DMS79 treated with DMSO at 0.1 percent for 48 hours (cell line): ENCODE data around the gene AKAP6.
"Not testable (repeated sequence)": the region's sequence is repeated elsewhere in the genome, so short reads cannot be mapped to it uniquely, and the experiment has no call there.

Experiments used
- DNase-seq: peaks from one replicate; lab custom pipeline; 2025; lab: John Stamatoyannopoulos, UW

The AKAP6 gene

DNA sequence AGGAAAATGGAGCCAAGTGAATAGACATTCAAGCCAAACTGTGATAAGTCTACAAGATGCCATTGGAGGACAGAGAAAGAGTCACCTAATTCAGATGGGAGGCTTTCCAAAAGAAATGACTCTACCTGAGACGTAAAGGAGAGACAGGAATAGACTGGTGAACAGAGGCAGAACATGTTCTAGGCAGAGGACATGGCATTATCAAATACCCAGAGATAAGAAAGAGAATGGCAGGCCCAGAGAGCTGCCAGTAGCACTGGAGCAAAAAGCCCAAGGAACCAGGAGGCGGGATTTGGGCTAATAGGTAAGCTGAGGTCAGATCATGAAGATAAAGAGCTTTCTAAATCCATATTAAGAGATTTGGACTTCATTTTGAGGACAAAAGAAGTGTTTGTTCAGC, 207.1 kb downstream of the AKAP6 start:
- no peak for DNase-seq

DNA sequence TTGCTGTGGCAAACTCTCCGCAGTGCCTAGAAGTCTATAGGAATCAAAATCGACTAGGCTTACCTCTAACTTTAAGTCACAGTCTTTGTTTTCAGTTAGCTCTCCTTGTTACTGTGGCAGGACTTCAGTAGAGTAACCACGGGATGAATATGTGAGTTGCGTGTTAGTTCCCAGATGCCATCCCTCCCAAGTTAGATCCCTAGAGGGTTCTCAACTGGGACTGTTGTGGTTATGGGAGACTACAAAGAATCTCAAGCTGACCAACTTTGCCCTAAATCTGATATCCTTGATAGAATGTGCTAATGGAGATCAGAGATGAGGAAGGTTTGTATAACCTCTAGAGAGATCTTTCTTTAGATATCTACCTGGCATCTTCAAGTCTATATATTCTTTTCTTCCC, 208.1 kb downstream of the AKAP6 start:
- DNase-seq: no peak

DNA sequence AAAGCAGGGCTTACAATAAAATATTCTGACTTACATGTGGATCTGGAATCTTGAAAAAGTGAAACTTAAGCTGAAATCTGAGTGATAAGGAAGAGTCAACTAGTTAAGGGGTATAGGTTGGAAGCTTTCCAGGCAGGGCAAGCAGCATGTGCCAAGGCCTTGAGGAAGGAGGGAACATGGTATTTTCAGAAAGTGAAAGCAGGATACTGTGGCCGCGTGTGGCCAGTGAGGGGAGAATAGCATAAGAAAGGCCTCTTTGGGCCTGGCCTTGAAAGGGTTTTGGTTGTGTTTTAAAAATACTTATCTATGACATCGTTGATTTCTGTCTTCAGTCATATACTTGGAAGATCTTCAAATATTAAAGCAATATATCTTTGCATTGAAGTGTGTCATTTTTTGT, 213.4 kb downstream of the AKAP6 start:
- no peak for DNase-seq

DNA sequence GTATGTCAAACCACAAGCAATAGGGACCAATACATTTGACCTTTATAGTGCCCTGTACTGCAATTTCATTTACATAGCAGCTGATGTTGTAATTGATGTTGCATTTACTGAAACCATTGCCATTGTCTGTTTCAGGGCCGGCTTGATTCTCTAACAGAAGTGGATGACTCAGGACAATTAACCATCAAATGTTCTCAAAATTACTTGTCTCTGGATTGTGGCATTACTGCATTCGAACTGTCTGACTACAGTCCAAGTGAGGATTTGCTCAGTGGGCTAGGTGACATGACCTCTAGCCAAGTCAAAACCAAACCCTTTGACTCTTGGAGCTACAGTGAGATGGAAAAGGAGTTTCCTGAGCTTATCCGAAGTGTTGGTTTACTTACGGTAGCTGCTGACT, 216.0 kb downstream of the AKAP6 start:
- DNase-seq: no peak

DNA sequence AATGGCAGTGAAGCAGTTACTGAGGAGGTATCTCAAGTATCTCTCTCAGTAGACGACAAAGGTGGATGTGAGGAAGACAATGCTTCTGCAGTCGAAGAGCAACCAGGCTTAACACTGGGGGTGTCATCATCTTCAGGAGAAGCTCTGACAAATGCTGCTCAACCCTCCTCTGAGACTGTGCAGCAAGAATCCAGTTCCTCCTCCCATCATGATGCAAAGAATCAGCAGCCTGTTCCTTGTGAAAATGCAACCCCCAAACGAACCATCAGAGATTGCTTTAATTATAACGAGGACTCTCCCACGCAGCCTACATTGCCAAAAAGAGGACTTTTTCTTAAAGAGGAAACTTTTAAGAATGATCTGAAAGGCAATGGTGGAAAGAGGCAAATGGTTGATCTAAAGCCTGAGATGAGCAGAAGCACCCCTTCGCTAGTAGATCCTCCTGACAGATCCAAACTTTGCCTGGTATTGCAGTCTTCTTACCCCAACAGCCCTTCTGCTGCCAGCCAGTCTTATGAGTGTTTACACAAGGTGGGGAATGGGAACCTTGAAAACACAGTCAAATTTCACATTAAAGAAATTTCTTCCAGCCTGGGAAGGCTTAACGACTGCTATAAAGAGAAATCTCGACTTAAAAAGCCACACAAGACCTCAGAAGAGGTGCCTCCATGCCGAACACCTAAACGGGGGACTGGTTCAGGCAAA, 216.6 kb downstream of the AKAP6 start:
- no peak for DNase-seq

DNA sequence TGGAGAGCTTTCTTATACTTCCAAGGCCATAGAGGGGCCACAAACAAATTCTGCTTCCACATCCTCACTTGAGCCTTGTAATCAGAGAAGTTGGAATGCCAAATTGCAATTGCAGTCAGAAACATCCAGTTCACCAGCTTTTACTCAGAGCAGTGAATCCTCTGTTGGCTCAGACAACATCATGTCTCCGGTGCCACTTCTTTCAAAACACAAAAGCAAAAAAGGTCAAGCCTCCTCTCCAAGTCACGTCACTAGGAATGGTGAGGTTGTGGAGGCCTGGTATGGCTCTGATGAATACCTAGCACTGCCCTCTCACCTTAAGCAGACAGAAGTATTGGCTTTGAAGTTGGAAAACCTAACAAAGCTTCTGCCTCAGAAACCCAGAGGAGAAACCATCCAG, 217.1 kb downstream of the AKAP6 start:
- no peak for DNase-seq

DNA sequence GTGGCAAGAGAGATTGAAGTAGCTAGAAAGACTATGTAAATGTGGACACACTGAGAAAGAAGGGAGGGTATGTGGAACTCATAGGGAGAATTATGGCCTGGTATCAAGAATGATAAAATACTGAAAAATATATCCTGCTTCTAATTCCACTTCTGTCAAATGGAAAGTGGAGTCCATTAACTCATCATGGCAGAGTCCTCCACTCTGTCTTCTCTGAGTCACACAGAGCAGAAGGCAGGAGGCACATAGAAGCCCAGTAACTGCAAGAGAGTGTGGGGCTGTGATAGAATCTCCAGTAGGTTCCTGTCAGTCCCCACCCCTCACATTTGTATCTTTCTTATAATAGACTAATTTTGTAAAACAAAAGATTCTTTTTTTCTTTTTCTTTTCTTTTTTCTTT, 223.7 kb downstream of the AKAP6 start:
- no peak for DNase-seq

DNA sequence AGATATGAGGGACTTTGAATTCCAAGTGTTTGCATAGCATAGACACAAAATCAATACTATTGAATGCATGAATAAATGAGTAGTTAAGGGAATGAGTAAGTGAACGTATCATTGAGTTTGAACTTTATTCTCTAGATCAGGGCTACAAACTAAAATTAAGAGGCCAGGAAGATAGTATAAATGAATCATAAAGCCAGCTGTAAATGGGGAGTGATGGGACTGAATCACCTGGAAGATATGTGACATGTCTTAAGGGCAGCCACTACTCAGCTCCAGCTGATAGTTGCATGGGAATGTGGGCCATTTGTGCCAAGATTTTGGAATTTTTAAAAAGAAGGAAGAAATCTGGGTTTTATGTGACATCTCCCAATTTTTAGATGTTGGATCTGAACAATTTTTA, 229.9 kb downstream of the AKAP6 start:
- DNase-seq: no peak

DNA sequence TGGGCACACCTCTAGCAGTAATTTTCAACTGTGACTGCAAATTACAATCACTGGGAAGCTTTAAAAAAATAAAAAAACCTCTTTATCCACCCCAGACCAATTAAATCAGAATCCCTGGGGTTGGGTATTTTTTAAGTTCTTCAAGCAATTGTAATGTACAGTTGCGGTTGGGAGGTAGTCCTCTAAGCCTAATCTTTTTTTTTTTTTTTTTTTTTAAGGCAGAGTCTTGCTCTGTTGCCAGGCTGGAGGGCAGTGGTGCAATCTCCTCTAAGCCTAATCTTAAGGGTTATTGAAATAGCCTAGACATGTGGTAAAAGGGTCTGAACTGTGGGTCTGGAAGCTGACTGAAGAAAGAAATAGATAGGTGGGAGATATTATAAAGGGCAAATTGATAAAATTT, 230.5 kb downstream of the AKAP6 start:
- no peak for DNase-seq

DNA sequence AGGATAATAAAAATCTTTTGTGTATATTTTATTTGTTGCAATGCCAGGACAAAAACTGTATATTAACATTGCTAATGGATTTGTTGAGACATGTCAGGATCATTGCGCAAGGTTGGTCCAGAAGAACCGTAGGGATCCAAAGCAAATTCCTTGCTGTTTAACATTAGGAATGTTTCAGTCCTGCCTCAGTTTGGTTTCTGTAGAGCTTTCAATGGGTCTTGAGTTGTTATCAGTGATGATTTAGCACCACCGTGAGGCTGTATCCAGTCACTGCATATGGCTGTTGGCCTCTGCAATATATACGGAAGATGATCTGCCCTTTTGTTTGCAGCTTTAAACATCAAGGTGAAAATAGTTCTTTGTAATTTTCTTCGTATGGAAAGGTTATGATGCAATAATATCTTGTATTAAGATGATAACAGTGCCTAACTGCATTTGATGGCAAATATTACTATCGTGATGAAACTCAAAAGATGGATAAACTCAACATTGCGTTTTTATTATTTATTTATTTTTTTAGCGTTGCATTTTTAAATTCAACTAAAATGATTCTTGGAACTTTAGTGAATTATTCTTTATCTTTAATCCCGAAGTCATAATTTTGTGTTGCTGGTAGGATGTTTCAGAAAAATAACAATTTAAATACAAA, 231.2 kb downstream of the AKAP6 start:
- DNase-seq: peak; percentile 80

DNA sequence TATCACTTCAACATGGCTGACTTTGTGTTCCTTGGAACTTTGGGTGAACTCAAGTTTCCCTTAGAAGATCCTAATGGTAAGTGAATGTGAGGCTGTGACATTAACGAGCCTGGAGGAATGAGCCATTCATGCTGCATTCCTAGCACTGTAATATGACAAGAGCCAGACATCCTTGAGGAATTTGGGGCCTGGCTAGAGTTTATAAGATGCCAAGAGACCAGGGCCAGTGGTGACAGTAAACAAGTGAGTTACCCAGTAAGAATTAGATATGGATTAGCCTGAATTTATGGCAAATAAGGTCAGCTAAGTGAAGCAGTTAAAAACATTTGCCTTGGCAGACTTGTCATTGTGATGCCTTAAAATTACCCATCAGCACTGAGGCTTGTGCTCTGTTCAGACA, 232.4 kb downstream of the AKAP6 start:
- no peak for DNase-seq

DNA sequence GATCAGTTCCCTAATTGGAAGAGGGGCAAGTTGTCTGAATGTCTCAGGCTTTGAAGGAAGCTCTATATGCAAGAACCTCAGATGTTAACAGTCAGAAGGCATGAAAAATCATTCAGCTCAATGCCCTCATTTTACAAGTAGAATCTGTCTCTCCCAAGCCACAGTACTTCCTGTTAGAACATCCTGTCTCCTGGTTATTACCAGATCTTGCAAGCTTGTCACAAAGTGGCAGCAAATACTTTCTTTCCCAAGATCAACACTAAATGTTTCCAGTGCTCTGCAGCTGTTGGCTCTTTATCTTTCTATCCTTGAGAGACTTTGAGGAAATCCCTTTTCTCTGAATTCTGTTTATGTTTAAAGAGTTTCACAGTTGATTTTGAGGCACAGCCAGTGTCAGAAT, 235.5 kb downstream of the AKAP6 start:
- no peak for DNase-seq

DNA sequence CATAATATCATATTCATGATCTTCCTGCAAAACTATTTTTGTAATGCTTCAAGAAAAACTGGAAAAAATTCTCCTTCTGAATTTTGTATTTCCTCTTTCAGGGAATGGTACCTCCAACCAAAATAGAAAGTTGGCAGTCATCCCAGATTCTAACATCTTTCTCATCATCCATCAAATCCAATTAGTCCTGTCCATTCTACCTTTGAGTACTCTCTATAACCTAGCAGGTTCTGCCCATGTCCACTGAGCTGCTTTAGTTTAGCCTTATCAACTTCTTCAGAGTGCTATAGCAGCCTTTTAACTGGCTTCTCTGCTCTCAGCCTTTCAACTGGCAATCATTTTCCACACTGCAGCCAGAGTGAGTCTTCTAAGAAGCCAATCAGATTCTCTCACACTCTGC, 236.2 kb downstream of the AKAP6 start:
- DNase-seq: no peak

DNA sequence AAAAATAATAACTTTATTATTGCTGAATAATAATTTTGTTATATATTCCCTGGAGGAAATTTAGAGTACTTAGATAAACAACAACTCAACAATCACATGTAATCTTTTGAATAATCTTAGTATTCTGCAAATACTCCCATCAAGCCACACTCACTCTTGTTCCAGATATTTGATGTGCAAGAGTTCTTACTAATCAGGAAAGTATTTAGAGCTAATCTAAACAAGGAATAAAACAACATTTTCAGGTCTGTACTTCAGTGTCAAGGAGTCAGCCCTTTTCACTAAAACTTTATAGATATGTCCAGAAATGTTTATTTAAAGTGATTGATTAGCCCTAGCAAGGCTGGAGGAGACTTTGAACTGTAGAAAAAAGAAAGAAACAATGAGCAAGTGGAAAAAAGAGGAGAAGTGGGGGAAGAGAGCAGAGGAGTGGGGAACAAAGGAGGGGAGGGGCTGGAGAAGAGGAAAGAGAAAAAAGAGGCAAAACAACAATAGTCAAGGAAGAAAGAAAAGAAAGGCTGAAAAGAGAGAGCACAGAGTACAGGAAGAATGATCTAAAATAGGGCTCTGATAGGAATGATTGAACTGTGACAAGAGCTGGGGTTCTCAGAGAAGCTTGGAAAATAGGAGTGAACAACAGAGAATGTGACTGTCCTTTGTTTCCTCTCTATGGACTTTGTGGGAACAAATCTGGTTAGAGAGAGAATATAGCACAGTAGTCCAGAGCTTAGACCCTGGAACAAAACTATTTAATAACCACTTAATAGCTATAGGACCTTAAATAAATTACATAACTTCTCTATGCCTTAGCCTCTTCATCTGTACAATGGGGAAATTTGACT, 238.7 kb downstream of the AKAP6 start:
- no peak for DNase-seq

DNA sequence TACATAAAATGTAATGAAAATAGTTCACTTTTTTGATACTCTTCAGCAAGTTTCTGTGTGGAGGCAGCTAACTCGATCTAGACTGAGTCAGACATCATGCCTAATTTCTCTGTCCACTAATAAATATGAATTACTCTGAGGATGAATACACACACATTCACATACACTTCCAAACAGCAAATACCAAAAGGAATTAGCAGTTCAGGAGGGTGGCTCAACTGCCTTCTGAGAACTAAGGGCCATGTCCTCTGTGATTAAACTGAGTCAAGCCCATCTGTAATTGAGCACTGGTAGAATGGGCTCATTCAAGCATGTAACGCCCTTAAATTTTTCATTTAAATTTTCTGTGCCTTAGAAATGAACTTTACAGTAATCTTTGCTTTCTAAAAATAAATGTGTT, 242.5 kb downstream of the AKAP6 start:
- DNase-seq: no peak

DNA sequence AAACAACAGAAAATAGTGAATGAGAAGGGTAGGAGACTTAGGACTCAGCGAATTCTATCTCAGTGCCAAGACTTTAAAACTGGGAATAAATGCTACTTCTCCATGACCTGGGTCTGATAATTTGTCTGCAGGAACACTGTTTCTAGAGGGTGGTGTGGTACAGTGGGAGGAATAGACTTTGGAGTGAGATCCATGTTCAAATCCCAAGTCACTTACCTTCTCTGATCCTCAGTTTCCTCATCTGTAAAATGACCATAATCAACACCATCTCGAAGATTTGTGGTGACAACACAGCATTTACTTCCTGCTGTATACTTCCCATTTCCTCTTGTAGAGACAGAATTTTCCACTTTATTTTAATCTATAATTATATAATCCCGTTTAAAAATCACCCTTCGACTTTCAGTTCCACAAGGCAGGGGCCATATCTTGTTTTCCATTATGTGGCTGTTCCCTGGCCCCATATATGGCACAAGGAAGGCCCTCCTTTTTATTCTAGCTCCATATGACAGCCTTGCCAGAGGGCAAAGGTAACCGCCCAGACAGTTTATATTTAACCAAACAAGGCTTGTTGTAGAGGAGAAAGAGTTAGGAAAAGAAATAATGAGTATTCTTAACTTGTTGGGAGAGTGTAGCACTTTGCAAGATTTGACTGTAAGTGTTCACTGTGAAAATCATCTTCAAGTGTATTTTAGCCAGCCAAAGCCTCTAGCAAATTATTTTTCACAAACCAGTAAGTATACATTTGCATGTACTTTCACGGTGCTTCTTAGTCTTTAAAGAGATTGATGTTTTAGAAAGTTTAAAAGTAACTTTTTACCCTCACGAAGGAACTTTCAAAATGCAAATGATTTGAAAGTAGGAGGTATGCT, 243.1 kb downstream of the AKAP6 start:
- DNase-seq: no peak

DNA sequence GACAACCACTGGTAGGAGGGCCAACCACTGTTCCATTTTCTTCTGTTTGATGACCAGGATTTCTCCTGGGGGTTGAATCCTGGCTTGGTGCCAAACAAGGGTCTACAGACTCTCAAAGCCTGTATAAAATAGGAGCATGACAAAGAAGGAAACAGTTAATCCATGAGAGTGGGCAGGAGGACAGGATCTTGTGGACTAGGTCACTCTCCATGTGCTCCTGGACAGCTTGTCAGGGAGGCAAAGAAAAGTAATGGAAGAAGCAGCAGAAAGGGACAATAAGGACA, 243.7 kb downstream of the AKAP6 start:
- DNase-seq: no peak

DNA sequence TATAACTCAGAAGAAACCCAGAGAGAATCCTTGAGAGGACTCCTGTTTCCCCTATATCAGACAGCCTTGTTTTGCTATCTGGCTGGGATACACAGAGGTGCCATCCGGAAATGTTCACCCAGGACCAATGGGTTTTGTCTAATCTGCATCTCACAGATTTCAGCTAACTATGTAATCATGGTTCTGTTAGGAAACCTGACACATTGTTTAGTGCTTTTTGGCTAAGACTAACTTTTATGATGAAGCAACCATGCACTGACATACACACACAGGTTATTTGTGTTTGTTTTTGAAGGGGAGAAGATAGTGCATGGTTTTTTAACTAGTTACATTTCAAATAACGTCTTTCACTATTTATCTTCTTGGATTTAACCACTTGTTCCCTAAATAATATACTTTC, 245.2 kb downstream of the AKAP6 start:
- DNase-seq: no peak

DNA sequence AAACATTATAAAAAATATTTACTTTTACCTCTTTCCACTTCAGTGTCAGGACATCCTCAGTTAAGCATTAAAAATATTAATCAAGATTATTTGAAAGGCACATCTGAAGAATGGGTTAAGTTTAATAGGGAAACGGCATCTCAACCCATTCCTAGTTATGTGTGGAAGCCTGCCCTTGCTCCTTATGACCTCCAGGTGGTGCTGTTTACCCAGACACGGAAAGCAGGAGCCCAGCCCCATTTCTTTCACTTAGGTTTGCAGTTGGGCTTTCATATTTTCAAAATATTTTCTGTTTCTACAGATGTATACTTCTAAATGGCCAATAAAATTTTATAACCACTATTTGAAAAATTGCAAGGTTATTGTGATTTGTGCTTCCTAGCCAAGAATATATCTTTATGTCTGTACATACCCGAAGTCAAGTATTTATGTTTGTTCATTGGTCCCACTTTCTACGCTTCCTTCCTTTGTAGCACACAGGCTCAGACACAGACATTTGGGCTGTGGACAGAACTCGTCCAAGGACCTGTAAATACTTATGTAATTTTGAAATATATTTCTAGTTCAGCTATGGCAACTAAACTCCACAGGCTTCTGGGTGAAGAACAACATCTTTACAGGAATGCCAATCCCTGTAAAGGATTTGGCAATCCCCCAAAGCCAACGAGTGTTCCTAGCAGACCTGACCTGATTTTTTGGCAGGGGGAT, 247.1 kb downstream of the AKAP6 start:
- peak; percentile 76 for DNase-seq

DNA sequence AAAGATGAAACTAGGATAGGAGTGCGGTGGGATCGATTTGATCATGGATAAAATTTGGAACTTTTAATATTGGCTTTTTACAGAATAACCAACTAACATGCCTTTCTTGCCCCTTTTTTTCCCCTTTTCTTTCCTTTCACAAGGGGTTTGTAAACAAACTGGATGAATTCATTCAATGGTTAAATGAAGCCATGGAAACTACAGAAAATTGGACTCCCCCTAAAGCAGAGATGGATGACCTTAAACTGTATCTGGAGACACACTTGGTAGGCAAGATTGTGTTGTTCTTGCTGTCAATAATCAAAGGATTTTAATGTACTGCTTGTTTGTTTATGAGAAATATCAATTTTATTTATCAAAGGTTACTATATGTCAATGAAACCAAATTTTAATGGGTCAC, 247.9 kb downstream of the AKAP6 start:
- no peak for DNase-seq

DNA sequence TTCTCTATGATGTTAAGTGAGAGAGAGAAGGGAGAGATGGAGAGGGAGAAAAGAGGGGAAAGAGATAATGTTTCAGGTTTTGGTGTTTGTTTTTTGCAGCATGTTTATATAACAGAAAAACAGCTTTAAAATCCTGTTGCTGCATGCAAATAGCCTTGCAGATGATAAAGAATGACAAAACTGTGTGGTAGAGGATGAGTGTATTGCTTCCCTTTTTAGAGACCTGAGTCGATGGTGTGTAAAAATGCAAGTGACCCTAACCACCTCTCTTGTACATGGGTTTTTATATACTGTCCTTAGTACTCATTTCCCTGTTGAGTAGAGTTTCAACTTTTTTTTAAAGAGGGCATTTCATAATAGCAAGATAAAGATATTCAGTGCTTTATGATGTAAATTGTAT, 249.1 kb downstream of the AKAP6 start:
- no peak for DNase-seq

DNA sequence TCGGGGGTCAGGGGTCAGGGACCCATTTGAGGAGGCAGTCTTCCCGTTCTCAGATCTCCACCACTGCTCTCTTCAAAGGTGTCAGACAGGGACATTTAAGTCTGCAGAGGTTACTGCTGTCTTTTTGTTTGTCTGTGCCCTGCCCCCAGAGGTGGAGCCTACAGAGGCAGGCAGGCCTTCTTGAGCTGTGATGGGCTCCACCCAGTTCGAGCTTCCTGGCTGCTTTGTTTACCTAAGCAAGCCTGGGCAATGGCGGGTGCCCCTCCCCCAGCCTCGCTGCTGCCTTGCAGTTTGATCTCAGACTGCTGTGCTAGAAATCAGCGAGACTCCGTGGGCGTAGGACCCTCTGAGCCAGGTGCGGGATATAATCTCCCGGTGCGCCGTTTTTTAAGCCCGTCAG, 254.3 kb downstream of the AKAP6 start:
- DNase-seq: not testable (repeated sequence)
